Fibroblast of gingiva (primary cell): ENCODE data around the gene ITPRID2.
"Not testable (repeated sequence)": the region's sequence is repeated elsewhere in the genome, so short reads cannot be mapped to it uniquely, and the experiment has no call there.

Experiments used
- DNase-seq: peaks from one replicate; pipeline ENCODE4 v3.0.0-alpha.2; 2011; ENCODE audit warnings: low read depth

The ITPRID2 gene

GRCh38 chr2:181959508-181959907 is 68.0 kb downstream of the ITPRID2 start:
- DNase-seq, result no peak

GRCh38 chr2:181961167-181961566 is 69.6 kb downstream of the ITPRID2 start:
- DNase-seq, result not testable (repeated sequence)

- DNase-seq, result no peak
These were observed 70.6 kb downstream of the ITPRID2 start for GRCh38 chr2:181962142-181962541.

GRCh38 chr2:181970160-181970794 is 78.7 kb downstream of the ITPRID2 start:
- DNase-seq, result no peak

GRCh38 chr2:181971032-181971431 is 79.5 kb downstream of the ITPRID2 start:
- no peak for DNase-seq

GRCh38 chr2:181972431-181973170 is 81.1 kb downstream of the ITPRID2 start:
- DNase-seq, result peak; percentile 55

- DNase-seq, result peak; percentile 19
These were observed 81.7 kb downstream of the ITPRID2 start for GRCh38 chr2:181973171-181973783.

- peak; percentile 29 for DNase-seq
These were observed 86.3 kb downstream of the ITPRID2 start for GRCh38 chr2:181977661-181978350.

- DNase-seq, result no peak
These were observed 87.0 kb downstream of the ITPRID2 start for GRCh38 chr2:181978351-181979150.
